ENCODE results near the gene SEMA6B. TPM values are rescaled to one million over a fixed set of nuclear protein-coding genes. Genes with fewer than 3 reads are reported as not detected.

SEMA6B gene
- total RNA-seq (2022; extraction: Qiagen RNA extraction; ENCODE audit: low read depth) = 4.5 to 6.2 TPM (median 5.5 TPM) in 5 replicates

GRCh38 chr19:4559569-4559968, at the start of gene SEMA6B:
Gene SEMA6B, minus strand, starts transcription at chr19:4559684. Its CDS starts 1,227 bp downstream, at chr19:4558457.

GRCh38 chr19:4539693-4540581, 19.5 kb downstream of the SEMA6B start, which contains the start of gene LRG1:
Gene LRG1, minus strand, starts transcription at chr19:4540036. Its CDS starts 23 bp downstream, at chr19:4540013.

GRCh38 chr19:4534836-4535658, 24.4 kb downstream of the SEMA6B start, which contains the start of gene PLIN5:
Gene PLIN5, minus strand, starts transcription at chr19:4535224. Its CDS starts 1,150 bp downstream, at chr19:4534074.

GRCh38 chr19:4518345-4519171, 40.9 kb downstream of the SEMA6B start, which contains the start of gene PLIN4:
Gene PLIN4, minus strand, starts transcription at chr19:4518486. Its CDS starts 214 bp downstream, at chr19:4518272.

Other genes starting within 250 kb of the SEMA6B start
- not detected in 5 replicates for gene STAP2, start 220.9 kb downstream of the SEMA6B start, total RNA-seq (2022; extraction: Qiagen RNA extraction; ENCODE audit: low read depth)
- 5.8 to 12.9 TPM (median 11.1 TPM) in 5 replicates for gene MPND, start 216.1 kb downstream of the SEMA6B start, total RNA-seq (2022; extraction: Qiagen RNA extraction; ENCODE audit: low read depth)
- 45.6 to 64.3 TPM (median 59.9 TPM) in 5 replicates for gene SH3GL1, start 159.1 kb downstream of the SEMA6B start, total RNA-seq (2022; extraction: Qiagen RNA extraction; ENCODE audit: low read depth)
- 18.3 to 21.9 TPM (median 20.8 TPM) in 5 replicates for gene CHAF1A, start 157.0 kb downstream of the SEMA6B start, total RNA-seq (2022; extraction: Qiagen RNA extraction; ENCODE audit: low read depth)
- 35.9 to 65.2 TPM (median 58.6 TPM) in 5 replicates for gene UBXN6, start 101.9 kb downstream of the SEMA6B start, total RNA-seq (2022; extraction: Qiagen RNA extraction; ENCODE audit: low read depth)
- gene HDGFL2, start 87.4 kb downstream of the SEMA6B start, total RNA-seq (2022; extraction: Qiagen RNA extraction; ENCODE audit: low read depth) = 23.2 to 29.4 TPM (median 26.9 TPM) in 5 replicates
- gene PLIN4, start 41.2 kb downstream of the SEMA6B start, total RNA-seq (2022; extraction: Qiagen RNA extraction; ENCODE audit: low read depth) = 0.18 to 0.23 TPM (median 0.19 TPM) in 5 replicates
- gene PLIN5, start 24.5 kb downstream of the SEMA6B start, total RNA-seq (2022; extraction: Qiagen RNA extraction; ENCODE audit: low read depth) = 0.10 to 0.15 TPM (median 0.12 TPM) in 3 of 5 replicates, not detected in the others
- gene LRG1, start 19.6 kb downstream of the SEMA6B start, total RNA-seq (2022; extraction: Qiagen RNA extraction; ENCODE audit: low read depth) = 0.08 to 0.41 TPM (median 0.11 TPM) in 4 of 5 replicates, not detected in the other
- 2.9 to 4.5 TPM (median 3.9 TPM) in 5 replicates for gene TNFAIP8L1, start 79.8 kb upstream of the SEMA6B start, total RNA-seq (2022; extraction: Qiagen RNA extraction; ENCODE audit: low read depth)
- gene MYDGF, start 110.7 kb upstream of the SEMA6B start, total RNA-seq (2022; extraction: Qiagen RNA extraction; ENCODE audit: low read depth) = 122 to 151 TPM (median 136 TPM) in 5 replicates
- gene DPP9, start 164.2 kb upstream of the SEMA6B start, total RNA-seq (2022; extraction: Qiagen RNA extraction; ENCODE audit: low read depth) = 53.4 to 65.4 TPM (median 59.7 TPM) in 5 replicates
- 5.6 to 6.3 TPM (median 6.1 TPM) in 5 replicates for gene FEM1A, start 232.1 kb upstream of the SEMA6B start, total RNA-seq (2022; extraction: Qiagen RNA extraction; ENCODE audit: low read depth)